H1 (cell line): ENCODE results near the gene B3GALT6. TPM values are rescaled to one million over a fixed set of nuclear protein-coding genes. Genes with fewer than 3 reads are reported as not detected.

Source experiments
- CTCF ChIA-PET: fragments of 300-600 bp; sonication (Branson Sonifier 250); formaldehyde crosslinking; loops from one replicate; lab custom pipeline; 2021; ENCODE audit not compliant: partially characterized antibody; lab: Charles Lee
- POLR2A ChIA-PET: fragments of 300-600 bp; sonication (Branson Sonifier 250); formaldehyde crosslinking; loops from one replicate; lab custom pipeline; 2021; ENCODE audit warnings: inconsistent platforms; ENCODE audit not compliant: partially characterized antibody; lab: Charles Lee
- DNase-seq, 2 experiments: peaks; one replicate each; pipeline versions ENCODE4 v3.0.0 to v3.0.0-alpha.2; 2010 to 2022; ENCODE audit warnings: low spot score in 2 of 2, low read depth in 1 of 2, mixed read lengths in 1 of 2
- FAIRE-seq: peaks from 2 replicates; lab custom pipeline; 2011; peaks lifted over from hg19 to GRCh38; lab: Jason Lieb, UNC
- H2AFZ ChIP-seq: 2 replicates; pipeline ENCODE4 v1.8.1; 2012; ENCODE audit warnings: low read length, inconsistent platforms
- H2AK5ac ChIP-seq: 2 replicates; pipeline ENCODE4 v1.6.1; 2013; ENCODE audit warnings: low read depth, low read length
- H2BK120ac ChIP-seq: replicated peaks from 2 replicates; pipeline ENCODE3; 2013; ENCODE audit warnings: low read depth, low read length, inconsistent platforms
- H2BK12ac ChIP-seq: 2 replicates; pipeline ENCODE4 v1.6.1; 2013; ENCODE audit warnings: low read depth, low read length
- H2BK15ac ChIP-seq: 2 replicates; pipeline ENCODE4 v1.6.1; 2013; ENCODE audit warnings: low read length
- H2BK20ac ChIP-seq: 2 replicates; pipeline ENCODE4 v1.6.1; 2013; ENCODE audit warnings: low read length
- H2BK5ac ChIP-seq: 2 replicates; pipeline ENCODE4 v1.6.1; 2013; ENCODE audit warnings: low read depth, low read length
- H3K14ac ChIP-seq: 2 replicates; pipeline ENCODE4 v1.6.1; 2013; ENCODE audit warnings: inconsistent platforms; ENCODE audit not compliant: insufficient read length
- H3K18ac ChIP-seq: 2 replicates; pipeline ENCODE4 v1.6.1; 2013; ENCODE audit warnings: low read length; ENCODE audit errors: extremely low read depth
- H3K23ac ChIP-seq: 2 replicates; pipeline ENCODE4 v1.6.1; 2013; ENCODE audit warnings: inconsistent platforms; ENCODE audit not compliant: insufficient read length
- H3K23me2 ChIP-seq: 2 replicates; pipeline ENCODE4 v1.6.1; 2013; ENCODE audit warnings: low read depth, low read length
- H3K27ac ChIP-seq: 2 replicates; pipeline ENCODE4 v1.6.1; 2011; ENCODE audit warnings: low read depth, low read length, inconsistent platforms
- H3K27me3 ChIP-seq, 4 experiments: replicated peaks in 1 of 4; 1 replicate in 1 of 4; 2 replicates in 3 of 4; pipeline versions ENCODE4 v1.6.1 to v1.8.1; 2011 to 2013; ENCODE audit warnings: low read length in 3 of 4, mild to moderate bottlenecking in 3 of 4, inconsistent platforms in 2 of 4, mixed read lengths in 2 of 4, moderate library complexity in 1 of 4; ENCODE audit not compliant: control insufficient read depth in 3 of 4, insufficient read depth in 3 of 4; ENCODE audit errors: extremely low read depth in 1 of 4
- H3K36me3 ChIP-seq, 4 experiments: 2 replicates each; pipeline versions ENCODE4 v1.6.1 to v1.8.1; 2011 to 2013; ENCODE audit warnings: mild to moderate bottlenecking in 4 of 4, low read length in 3 of 4, moderate library complexity in 2 of 4, control low read depth in 1 of 4, inconsistent platforms in 1 of 4; ENCODE audit not compliant: insufficient read depth in 4 of 4, control insufficient read depth in 2 of 4
- H3K4ac ChIP-seq: replicated peaks from 2 replicates; pipeline ENCODE3; 2013; ENCODE audit warnings: low read length, low read depth, mixed read lengths, inconsistent platforms; ENCODE audit not compliant: insufficient read length
- H3K4me1 ChIP-seq, 4 experiments: replicated peaks in 1 of 4; 1 replicate in 1 of 4; 2 replicates in 3 of 4; pipeline versions ENCODE4 v1.6.1 to v1.8.1; 2011 to 2013; ENCODE audit warnings: low read length in 3 of 4, inconsistent platforms in 2 of 4, mixed read lengths in 1 of 4; ENCODE audit not compliant: insufficient read depth in 4 of 4, control insufficient read depth in 3 of 4
- H3K4me2 ChIP-seq, 2 experiments: 2 replicates each; pipeline versions ENCODE4 v1.6.1 to v1.8.1; 2011 to 2013; ENCODE audit warnings: low read depth in 2 of 2, low read length in 2 of 2, control low read depth in 1 of 2, inconsistent platforms in 1 of 2, mild to moderate bottlenecking in 1 of 2; ENCODE audit not compliant: insufficient read depth in 1 of 2
- H3K4me3 ChIP-seq, 4 experiments: fragments of 200-600, 300-600 bp in 1 of 4; sonication (generic), shearing (Covaris generic), sonication (Bioruptor Twin) in 1 of 4; 2 replicates each; pipeline versions ENCODE4 v1.5.1 to v1.8.1; 2011 to 2016; ENCODE audit warnings: low read length in 4 of 4, low read depth in 3 of 4, control low read depth in 2 of 4, inconsistent platforms in 2 of 4, mild to moderate bottlenecking in 2 of 4, mixed read lengths in 1 of 4, moderate library complexity in 1 of 4; ENCODE audit not compliant: insufficient read depth in 2 of 4; ENCODE audit errors: extremely low read depth in 1 of 4
- H3K56ac ChIP-seq: replicated peaks from 2 replicates; pipeline ENCODE3; 2013; ENCODE audit warnings: low read depth, mild to moderate bottlenecking, mixed read lengths, low read length, inconsistent platforms; ENCODE audit not compliant: insufficient read length
- H3K79me1 ChIP-seq: 2 replicates; pipeline ENCODE4 v1.6.1; 2013; ENCODE audit warnings: low read depth, low read length, control low read depth
- H3K79me2 ChIP-seq, 2 experiments: 2 replicates each; pipeline versions ENCODE4 v1.6.1 to v1.8.1; 2012 to 2013; ENCODE audit warnings: low read length in 2 of 2, mild to moderate bottlenecking in 2 of 2, inconsistent platforms in 1 of 2; ENCODE audit not compliant: insufficient read depth in 2 of 2, control insufficient read depth in 1 of 2
- H3K9ac ChIP-seq, 4 experiments: replicated peaks in 1 of 4; 1 replicate in 1 of 4; 2 replicates in 3 of 4; pipeline versions ENCODE4 v1.6.1 to v1.8.1; 2011 to 2013; ENCODE audit warnings: low read depth in 3 of 4, low read length in 3 of 4, control low read depth in 2 of 4, mild to moderate bottlenecking in 2 of 4, moderate library complexity in 2 of 4, inconsistent platforms in 1 of 4; ENCODE audit errors: extremely low read depth in 1 of 4
- H3K9me3 ChIP-seq, 2 experiments: 2 replicates each; pipeline versions ENCODE4 v1.6.1 to v1.8.1; 2012 to 2013; ENCODE audit warnings: mild to moderate bottlenecking in 2 of 2, moderate library complexity in 2 of 2, control low read depth in 1 of 2, inconsistent platforms in 1 of 2, low read depth in 1 of 2, low read length in 1 of 2, mixed read lengths in 1 of 2; ENCODE audit not compliant: insufficient read depth in 2 of 2
- H4K20me1 ChIP-seq, 2 experiments: replicated peaks in 1 of 2; 2 replicates each; pipeline versions ENCODE3 to v1.8.1; 2011 to 2013; ENCODE audit warnings: inconsistent platforms in 2 of 2, low read length in 2 of 2, mild to moderate bottlenecking in 1 of 2; ENCODE audit not compliant: insufficient read depth in 2 of 2, control insufficient read depth in 1 of 2
- H4K5ac ChIP-seq: 2 replicates; pipeline ENCODE4 v1.6.1; 2013; ENCODE audit warnings: low read length, low read depth, mixed read lengths, inconsistent platforms; ENCODE audit not compliant: insufficient read length
- H4K8ac ChIP-seq: 2 replicates; pipeline ENCODE4 v1.8.0; 2013; ENCODE audit warnings: mild to moderate bottlenecking, moderate library complexity, low read length, inconsistent platforms; ENCODE audit not compliant: insufficient read depth; ENCODE audit errors: extremely low read depth
- H4K91ac ChIP-seq: replicated peaks from 2 replicates; pipeline ENCODE3; 2013; ENCODE audit warnings: low read length, mixed read lengths, inconsistent platforms; ENCODE audit not compliant: insufficient read length
- CHD1 ChIP-seq: IDR thresholded peaks from 2 replicates; pipeline ENCODE4 v1.6.1; 2012; ENCODE audit warnings: low read depth, low read length, improper control_type of control experiment
- E2F6 ChIP-seq: IDR thresholded peaks from 2 replicates; pipeline ENCODE4 v1.6.1; 2012; ENCODE audit warnings: inconsistent platforms
- FOSL1 ChIP-seq: IDR thresholded peaks from 2 replicates; pipeline ENCODE4 v1.6.1; 2011; ENCODE audit warnings: mild to moderate bottlenecking, low read depth, low read length, moderate library complexity; ENCODE audit not compliant: insufficient read depth
- GTF2F1 ChIP-seq: IDR thresholded peaks from 2 replicates; pipeline ENCODE4 v1.6.1; 2012; ENCODE audit warnings: low read depth, low read length, improper control_type of control experiment, borderline replicate concordance
- KDM5A ChIP-seq: fragments of 200-600 bp; IDR thresholded peaks from 2 replicates; pipeline ENCODE4 v1.7.1; 2012; ENCODE audit warnings: mild to moderate bottlenecking, low read length, inconsistent platforms, mixed read lengths
- POLR2AphosphoS5 ChIP-seq: IDR thresholded peaks from 2 replicates; pipeline ENCODE4 v1.6.1; 2011; ENCODE audit warnings: low read depth, low read length
- RFX5 ChIP-seq: IDR thresholded peaks from 2 replicates; pipeline ENCODE4 v1.6.1; 2011; ENCODE audit warnings: low read depth, low read length, improper control_type of control experiment, borderline replicate concordance
- SIN3A ChIP-seq, 2 experiments: IDR thresholded peaks in 1 of 2; conservative IDR thresholded peaks in 1 of 2; 2 replicates each; pipeline ENCODE4 v1.6.1; 2011 to 2012; ENCODE audit warnings: low read length in 2 of 2, improper control_type of control experiment in 1 of 2, low read depth in 1 of 2, mild to moderate bottlenecking in 1 of 2
- SP1 ChIP-seq: IDR thresholded peaks from 2 replicates; pipeline ENCODE4 v1.6.1; 2011; ENCODE audit warnings: low read depth, low read length
- TAF7 ChIP-seq: optimal IDR thresholded peaks from 2 replicates; pipeline ENCODE3; 2011; ENCODE audit warnings: low read depth, mild to moderate bottlenecking, inconsistent platforms, low read length, moderate library complexity, borderline replicate concordance
- TBP ChIP-seq: IDR thresholded peaks from 2 replicates; pipeline ENCODE4 v1.6.1; 2011; ENCODE audit warnings: low read depth, low read length, improper control_type of control experiment
- TCF12 ChIP-seq: IDR thresholded peaks from 2 replicates; pipeline ENCODE4 v1.6.1; 2011; ENCODE audit warnings: low read depth, mild to moderate bottlenecking, low read length
- USF2 ChIP-seq: IDR thresholded peaks from 2 replicates; pipeline ENCODE4 v1.6.1; 2011; ENCODE audit warnings: low read length, improper control_type of control experiment
- WGBS, 2 experiments: shearing (Covaris generic) in 1 of 2; methylation state at CpG; one replicate each; pipeline versions ENCODE4 v1.1.6 to v1.1.7; 2013 to 2015; ENCODE audit warnings: low lambda C conversion rate in 2 of 2, mixed read lengths in 2 of 2, inconsistent platforms in 1 of 2, low coverage in 1 of 2, missing lambda C conversion rate in 1 of 2; ENCODE audit not compliant: insufficient replicate concordance in 2 of 2, insufficient coverage in 1 of 2, insufficient read length in 1 of 2; ENCODE audit errors: extremely low coverage in 1 of 2, missing lambda C conversion rate in 1 of 2; 5-methylcytosine and 5-hydroxymethylcytosine counted together
- polyA plus RNA-seq, 7 experiments: library from polyadenylated mRNA; depleted of rRNA in 3 of 7; stranded (reverse) in 5 of 7; unstranded in 2 of 7; fragments of >200 nt in 5 of 7; fragments of 200-250 nt in 2 of 7; gene quantifications; 1 replicate in 5 of 7; 2 replicates in 1 of 7; 4 replicates in 1 of 7; pipeline versions ENCODE4 v1.2.1 to v1.2.3, GENCODE V29; 2011 to 2013; ENCODE audit warnings: missing spikeins in 2 of 7, mixed read lengths in 2 of 7
- total RNA-seq: library from RNA; stranded (reverse); fragmentation: NEBNext Ultra II Directional; extraction: Animal tissue kit (Norgen Biotek cat#: 25700); gene quantifications from 2 replicates; pipeline ENCODE4 v1.2.1, GENCODE V29; 2021

Gene B3GALT6
- total and polyA plus RNA-seq, 2 of the 8 experiments (the other 6 are each of a cell fraction or from before 2014, with no cell fraction given): 18.4 to 20.4 TPM

GRCh38 chr1:1191734-1192133 lies 40.3 kb upstream of the B3GALT6 start:
- no peaks in the 10 kb centered on the region for H3K36me3 ChIP-seq
- DNase-seq (no peak), FAIRE-seq (no peak)
- H4K8ac ChIP-seq: no peak overlapping the region
- no peak overlapping the region for H2BK15ac ChIP-seq
- H3K9me3 ChIP-seq: peaks cover 5 to 16% of the 10 kb centered on the region in 2 experiments; a peak in 3 of 4 replicates
- H3K4ac ChIP-seq: no peak overlapping the region
- H3K56ac ChIP-seq: no peak overlapping the region
- H2BK5ac ChIP-seq: no peak overlapping the region
- no peaks in the 10 kb centered on the region for H3K23me2 ChIP-seq
- H3K9ac ChIP-seq: no peak overlapping the region
- H3K4me2 ChIP-seq: no peak overlapping the region
- H3K79me1 ChIP-seq: no peaks in the 10 kb centered on the region
- no peak overlapping the region for H3K18ac ChIP-seq
- H3K27me3 ChIP-seq: no peaks in the 10 kb centered on the region; a peak in 2 of 7 replicates
- H2BK20ac ChIP-seq: no peak overlapping the region
- no peak overlapping the region for H3K4me3 ChIP-seq
- CTCF ChIA-PET: no interaction called here
- no peaks in the 10 kb centered on the region for H3K79me2 ChIP-seq
- H3K4me1 ChIP-seq: no peaks in the 10 kb centered on the region
- no peak overlapping the region for H2BK12ac ChIP-seq
- H2AFZ ChIP-seq: no peak overlapping the region
- no peak overlapping the region for H3K23ac ChIP-seq
- H2AK5ac ChIP-seq: no peak overlapping the region
- no peak overlapping the region for H3K14ac ChIP-seq
- no peak overlapping the region for H2BK120ac ChIP-seq
- no peak overlapping the region for H3K27ac ChIP-seq
- no peaks in the 10 kb centered on the region for H4K20me1 ChIP-seq
- no peak overlapping the region for H4K5ac ChIP-seq
- no peak overlapping the region for H4K91ac ChIP-seq
- 90% methylated on average over 10 of the region's 11 CpGs; no CpG with 5 or more reads in 1 of the 2 experiments for WGBS, 2 experiments
- POLR2A ChIA-PET: no interaction called here
- no peak for TF ChIP-seq CHD1
- TF ChIP-seq SIN3A (conservative IDR thresholded peaks at IDR 0.05 in 1 of 2, IDR thresholded peaks at IDR 0.05 in 1 of 2; ENCODE audit: low read depth in 1 of 2, low read length in 2 of 2): no peak
- TF ChIP-seq POLR2AphosphoS5: no peak
- no peak for TF ChIP-seq TBP
- no peak for TF ChIP-seq TCF12
- TF ChIP-seq RFX5: no peak
- no peak for TF ChIP-seq TAF7
- TF ChIP-seq GTF2F1: no peak
- TF ChIP-seq E2F6: no peak
- TF ChIP-seq KDM5A: no peak
- TF ChIP-seq USF2: no peak
- no peak for TF ChIP-seq FOSL1
- TF ChIP-seq SP1: no peak
